HG02981 (cell line): Measurements from ENCODE around the gene HMGCR.
A peak's percentile ranks its signal among the peaks of the same experiment; 100 is the strongest.
"Not testable (repeated sequence)": the region's sequence is repeated elsewhere in the genome, so short reads cannot be mapped to it uniquely, and the experiment has no call there.

Experiments
- ATAC-seq: cut with Tn5 transposase; IDR thresholded peaks from one replicate; pipeline ENCODE4 v1.9.1; 2021; ENCODE audit warnings: mild to moderate bottlenecking, moderate library complexity; ENCODE audit not compliant: unreplicated experiment

The HMGCR gene

DNA sequence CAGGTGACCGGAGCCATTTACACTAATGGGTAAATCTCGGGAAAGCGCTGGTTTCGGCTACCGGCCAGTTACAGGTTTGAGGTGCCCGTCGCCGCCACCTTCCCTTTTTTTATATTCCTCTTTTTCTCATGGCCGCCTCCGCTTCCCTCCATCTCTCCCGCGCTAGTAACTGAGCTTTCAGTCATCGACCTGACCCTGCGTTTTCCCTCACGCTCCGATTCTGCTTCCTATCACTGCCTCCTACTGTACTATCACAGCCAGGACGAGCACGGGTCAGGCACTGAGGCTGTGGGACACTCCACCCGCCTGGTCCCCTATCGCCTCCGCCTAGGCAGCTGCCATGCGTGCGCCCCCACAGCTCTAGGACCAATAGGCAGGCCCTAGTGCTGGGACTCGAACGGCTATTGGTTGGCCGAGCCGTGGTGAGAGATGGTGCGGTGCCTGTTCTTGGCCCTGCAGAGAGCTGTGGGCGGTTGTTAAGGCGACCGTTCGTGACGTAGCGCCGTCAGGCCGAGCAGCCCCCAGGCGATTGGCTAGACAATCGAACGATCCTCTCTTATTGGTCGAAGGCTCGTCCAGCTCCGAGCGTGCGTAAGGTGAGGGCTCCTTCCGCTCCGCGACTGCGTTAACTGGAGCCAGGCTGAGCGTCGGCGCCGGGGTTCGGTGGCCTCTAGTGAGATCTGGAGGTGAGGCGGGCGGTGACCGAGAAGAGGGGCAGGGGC lies at the start of gene HMGCR:
HMGCR (plus strand) TSS at position 606 of the 722 bp plus-strand sequence. CDS start 5,386 bp downstream, outside the sequence.
- peak; percentile 98 for ATAC-seq

DNA sequence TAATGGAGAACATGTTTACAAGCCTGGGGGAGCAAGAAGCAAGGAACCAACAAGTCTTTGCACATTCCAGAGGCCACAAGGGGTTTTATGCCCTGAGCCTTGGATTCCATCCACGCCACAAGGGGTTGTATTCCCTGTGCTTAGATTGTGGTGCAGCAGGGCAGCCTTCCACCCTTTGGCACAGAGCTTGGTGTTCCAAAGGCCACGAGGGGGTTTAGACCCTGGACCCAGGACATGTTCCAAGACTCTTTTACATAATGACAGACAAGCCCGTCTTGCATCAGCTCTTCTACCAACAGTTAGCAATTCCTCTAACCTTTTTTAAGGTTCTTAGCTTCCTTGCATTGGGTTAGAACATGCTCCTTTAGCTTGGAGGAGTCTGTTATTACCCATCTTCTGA lies 45.2 kb upstream of the HMGCR start:
- ATAC-seq: not testable (repeated sequence)

DNA sequence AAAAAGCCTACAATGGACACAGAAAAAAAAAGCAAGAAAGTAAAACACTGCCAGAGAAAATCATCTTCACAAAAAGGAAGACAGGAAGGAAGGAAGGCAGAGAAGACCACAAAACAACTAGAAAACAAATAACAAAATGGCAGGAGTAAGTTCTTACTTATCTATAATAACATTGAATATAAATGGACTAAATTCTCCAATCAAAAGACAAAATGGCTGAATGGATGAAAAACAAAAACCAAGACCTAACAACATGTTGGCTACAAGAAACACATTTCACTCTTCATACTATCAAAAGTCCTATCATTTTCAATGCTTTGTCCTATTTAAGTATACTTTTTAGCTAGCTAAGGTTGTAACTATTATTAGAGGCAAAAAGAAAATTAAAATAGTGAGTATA lies 36.9 kb upstream of the HMGCR start:
- ATAC-seq: no peak

DNA sequence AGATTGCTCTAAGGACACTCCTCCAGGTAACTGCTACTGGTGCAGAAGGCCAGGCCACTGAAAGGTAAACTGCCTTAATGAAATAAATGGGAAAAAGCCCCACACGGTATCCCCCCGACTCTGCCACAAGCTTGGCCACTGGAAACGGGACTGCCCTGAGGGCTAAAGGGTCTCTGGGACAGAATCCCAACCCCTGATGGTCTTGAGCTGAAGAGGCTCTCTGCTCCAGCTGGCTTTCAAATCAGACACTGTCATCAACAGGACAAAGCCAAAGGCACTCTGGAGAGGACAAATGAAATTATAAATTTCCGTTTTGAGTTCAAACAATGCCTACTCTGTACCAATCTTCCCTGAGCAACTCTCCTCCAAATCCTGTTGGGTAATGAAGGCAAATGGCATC lies 33.6 kb upstream of the HMGCR start:
- no peak for ATAC-seq

DNA sequence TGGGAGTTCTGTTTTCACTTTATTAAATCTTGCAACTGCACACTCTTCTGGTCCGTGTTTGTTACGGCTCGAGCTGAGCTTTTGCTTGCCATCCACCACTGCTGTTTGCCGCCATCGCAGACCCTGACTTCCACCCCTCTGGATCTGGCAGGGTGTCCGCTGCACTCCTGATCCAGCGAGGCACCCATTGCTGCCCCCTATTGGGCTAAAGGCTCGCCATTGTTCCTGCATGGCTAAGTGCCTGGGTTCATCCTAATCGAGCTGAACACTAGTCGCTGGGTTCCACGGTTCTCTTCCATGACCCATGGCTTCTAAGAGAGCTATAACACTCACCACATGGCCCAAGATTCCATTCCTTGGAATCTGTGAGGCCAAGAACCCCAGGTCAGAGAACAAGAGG lies 32.5 kb upstream of the HMGCR start:
- ATAC-seq: not testable (repeated sequence)

DNA sequence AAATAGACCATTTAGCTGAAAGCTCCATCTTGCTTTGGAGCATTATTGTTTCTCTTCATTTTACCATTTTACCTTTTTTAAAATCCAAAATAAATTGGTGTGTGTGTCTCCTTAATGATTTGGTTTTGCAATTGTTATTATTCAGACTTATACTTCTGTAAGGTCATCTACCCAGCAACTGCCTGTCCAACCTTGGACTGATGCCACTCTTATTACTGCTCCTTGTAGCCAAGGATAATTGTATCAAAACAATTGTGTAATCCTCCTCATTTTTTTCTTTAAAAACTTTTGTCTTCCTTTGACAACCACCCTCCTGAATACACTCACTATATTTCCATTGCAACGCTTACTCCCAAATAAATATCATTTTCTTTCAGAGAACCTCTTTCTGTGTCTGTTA lies 30.3 kb upstream of the HMGCR start:
- no peak for ATAC-seq

DNA sequence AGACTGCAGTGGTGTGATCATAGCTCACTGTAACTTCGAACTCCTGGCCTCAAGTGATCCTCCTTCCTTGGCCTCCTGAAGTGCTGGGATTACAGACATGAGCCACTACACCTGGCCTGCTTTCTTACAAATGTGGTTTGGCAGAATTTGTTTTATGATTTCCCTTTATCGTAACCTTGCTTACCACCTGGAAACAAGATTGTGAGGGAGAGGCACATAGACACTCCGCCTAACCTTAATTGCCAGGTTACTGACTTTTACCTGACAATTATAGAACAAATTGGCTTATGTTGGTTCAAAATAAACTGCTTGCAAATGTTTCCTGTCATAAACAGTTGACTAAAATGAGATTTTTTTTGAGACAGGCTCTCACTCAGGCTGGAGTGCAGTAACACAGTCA lies 26.8 kb upstream of the HMGCR start:
- ATAC-seq: no peak

DNA sequence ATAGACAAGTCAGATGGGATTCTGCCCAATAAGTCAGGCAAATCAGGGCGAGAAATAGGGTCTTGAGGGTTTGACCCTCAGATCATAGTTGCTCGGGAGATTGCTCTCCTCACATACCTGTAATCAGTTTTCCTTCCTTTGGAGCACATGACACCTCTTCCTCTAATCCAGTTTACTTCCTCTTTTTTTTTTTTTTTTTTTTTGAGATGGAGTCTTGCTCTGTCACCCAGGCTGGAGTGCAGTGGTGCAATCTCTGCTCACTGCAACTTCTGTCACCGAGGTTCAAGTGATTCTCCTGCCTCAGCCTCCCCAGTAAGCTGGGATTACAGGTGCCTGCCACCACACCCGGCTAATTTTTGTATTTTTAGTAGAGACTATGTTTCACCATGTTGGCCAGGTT lies 17.9 kb upstream of the HMGCR start:
- ATAC-seq: not testable (repeated sequence)

DNA sequence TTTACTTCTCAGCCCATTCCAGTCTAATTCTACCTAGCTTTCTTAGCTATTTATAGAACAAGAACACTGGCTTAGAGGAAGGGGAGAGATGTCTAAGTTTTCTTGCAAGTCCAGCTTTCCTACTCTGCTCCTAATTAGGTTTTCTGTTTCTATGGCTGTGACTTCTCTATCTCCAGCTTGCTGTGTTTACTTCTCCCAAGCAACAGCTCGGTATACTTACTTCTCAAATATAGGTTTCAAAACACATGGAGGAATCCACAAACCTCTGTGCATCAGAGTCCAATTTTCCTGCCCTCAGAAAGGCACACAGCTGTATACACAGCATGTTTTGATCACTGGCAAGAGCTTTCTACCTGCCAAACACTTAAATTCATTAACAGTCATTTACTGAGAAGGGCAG lies 17.4 kb upstream of the HMGCR start:
- ATAC-seq: no peak

DNA sequence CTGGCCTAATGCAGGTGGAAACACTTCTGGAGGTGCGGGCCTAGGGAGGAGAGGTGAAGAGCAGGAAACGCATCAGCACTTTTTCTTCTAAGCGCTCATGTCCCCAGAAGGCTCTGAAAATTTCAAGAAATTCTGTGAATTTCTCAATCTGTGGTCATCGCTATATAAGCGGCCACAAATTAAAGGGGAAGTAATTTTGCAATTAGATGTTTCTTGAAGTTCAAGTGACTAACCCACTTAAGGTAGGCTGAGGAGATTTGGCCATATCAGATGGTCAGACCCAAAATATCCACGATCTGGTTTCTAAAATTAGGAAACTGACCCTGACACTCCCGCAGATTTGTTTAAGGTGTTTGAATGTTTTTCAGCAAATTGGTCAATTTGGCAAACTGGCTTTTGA lies 16.6 kb upstream of the HMGCR start:
- no peak for ATAC-seq

DNA sequence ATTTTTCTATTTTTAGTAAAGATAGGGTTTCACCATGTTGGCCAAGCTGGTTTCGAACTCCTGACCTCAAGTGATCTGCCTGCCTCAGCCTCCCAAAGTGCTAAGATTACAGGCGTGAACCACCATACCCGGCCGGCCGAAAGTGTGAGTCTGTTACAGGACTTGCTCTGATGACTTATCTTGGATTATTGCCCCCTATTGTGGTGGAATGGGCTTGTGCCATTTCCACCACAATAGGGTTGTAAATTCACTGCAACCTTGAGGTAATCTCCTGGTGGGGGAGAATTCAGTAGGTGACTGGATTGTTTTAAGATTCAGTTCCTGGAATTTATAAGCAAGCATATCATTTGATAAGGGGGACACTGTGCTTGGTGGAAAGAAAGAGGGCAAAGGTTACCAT lies 15.0 kb upstream of the HMGCR start:
- ATAC-seq: no peak

DNA sequence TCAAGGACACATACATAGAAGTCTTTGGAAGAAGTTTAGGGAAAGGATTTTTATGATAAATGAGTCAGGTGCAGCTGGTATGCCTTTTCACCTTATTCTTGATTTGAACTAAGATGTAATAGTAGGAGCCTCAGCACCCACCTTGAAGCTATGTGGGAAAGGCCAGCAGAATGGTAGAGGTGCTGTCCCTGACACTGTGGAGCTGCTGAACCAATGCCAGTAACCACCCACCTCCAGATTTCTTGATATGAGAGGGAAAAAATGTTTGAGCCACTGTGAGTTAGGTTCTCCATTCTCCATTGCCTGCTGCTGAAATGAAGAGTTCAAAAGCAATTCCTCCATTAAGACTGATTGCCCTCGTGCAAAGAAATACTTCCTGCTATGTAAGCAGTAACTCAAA lies 12.2 kb upstream of the HMGCR start:
- no peak for ATAC-seq

DNA sequence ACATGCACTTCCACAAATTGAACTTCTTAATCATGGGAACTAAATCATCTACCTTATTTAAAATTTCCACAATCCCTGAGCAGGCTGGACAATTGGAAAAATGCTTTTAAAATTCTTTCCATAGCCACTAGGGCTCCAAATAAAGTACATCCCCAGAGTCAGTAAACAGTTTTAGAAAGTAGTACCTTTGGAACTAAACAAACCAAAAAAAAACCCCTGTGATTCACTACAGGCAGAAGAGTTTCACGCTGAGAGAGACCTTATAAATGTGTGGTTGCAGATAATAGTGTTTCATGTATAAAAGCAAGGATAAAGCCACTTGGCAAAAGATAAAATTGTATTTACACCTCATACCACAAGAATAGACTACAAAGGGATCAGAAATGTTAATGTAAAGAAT lies 11.8 kb upstream of the HMGCR start:
- ATAC-seq: no peak

DNA sequence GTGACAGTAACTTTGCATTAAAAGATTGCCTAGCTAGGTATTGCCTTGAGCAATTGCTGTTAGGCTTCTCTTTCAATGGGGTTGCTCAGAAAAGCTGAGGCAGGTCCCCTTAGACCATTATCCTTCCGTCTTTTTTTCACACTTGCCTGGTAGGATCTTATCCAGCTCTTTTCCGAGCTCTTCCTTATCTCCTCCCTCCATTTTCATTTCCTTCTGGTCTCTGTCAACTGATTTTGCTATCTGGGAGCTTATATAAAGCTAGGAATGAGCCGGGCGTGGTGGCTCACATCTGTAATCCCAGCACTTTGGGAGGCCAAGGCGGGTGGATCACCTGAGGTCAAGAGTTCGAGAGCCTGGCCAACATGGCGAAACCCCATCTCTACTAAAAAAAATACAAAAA lies 6.6 kb upstream of the HMGCR start:
- no peak for ATAC-seq

DNA sequence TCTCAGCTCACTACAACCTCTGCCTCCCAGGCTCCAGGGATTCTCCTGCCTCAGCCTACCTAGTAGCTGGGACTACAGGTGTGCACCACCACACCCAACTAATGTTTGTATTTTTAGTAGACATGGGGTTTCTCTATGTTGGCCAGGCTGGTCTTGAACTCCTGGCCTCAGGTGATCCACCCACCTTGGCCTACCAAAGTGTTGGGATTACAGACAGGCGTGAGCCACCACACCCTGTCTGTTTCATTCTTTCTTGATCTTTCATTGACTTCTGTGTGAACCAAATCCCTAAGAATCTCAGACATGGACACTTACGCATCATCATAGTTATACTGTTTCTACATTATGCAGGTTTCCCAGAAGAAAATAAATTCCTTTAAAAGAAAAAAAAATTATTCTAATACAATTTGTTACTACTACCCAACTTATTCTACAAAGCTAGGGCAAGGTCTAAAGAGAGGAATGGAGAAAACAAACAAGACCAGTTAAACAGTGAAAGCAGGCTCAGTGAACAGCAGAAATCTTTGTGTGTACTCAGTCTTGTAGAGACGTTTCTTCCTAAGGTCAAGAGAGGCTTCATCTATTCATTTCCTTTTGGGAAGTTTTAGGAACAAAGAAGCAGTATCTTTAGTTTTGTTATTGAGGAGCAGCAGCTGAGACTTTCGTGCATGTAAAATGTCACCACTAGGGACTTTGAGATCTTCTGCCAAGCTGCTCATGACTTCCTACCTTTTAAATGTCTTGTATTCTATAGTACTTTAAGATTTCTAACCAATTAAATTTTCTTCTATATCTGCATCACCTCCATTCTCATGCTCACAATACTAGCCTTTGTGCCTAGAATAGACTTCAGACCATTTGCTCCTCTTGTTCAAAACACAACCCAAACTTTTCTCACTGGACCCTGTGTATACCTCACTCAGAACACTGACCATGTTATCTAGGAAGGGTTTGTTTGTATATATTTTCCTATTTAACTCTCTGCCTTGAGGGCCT lies 5.6 kb upstream of the HMGCR start:
- ATAC-seq: no peak

DNA sequence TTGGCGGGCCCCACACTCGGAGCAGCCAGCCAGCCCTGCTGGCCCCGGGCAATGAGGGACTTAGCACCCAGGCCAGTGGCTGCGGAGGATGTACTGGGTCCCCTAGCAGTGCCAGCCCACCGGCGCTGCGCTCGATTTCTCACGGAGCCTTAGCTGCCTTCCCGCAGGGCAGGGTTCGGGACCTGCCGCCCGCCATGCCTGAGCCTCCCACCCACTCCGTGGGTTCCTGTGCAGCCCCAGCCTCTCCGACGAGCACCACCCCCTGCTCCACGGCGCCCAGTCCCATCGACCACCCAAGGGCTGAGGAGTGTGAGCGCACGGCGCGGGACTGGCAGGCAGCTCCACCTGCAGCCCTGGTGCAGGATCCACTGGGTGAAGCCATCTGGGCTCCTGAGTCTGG lies 3.3 kb upstream of the HMGCR start:
- not testable (repeated sequence) for ATAC-seq

DNA sequence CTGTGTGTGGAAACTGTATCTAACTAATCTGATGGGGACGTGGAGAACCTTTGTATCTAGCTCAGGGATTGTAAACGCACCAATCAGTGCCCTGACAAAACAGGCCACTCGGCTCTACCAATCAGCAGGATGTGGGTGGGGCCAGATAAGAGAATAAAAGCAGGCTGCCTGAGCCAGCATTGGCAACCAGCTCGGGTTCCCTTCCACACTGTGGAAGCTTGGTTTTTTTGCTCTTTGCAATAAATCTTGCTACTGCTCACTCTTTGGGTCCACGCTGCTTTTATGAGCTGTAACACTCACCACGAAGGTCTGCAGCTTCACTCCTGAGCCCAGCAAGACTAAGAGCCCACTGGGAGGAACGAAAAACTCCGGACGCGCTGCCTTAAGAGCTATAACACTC lies 2.6 kb upstream of the HMGCR start:
- not testable (repeated sequence) for ATAC-seq

DNA sequence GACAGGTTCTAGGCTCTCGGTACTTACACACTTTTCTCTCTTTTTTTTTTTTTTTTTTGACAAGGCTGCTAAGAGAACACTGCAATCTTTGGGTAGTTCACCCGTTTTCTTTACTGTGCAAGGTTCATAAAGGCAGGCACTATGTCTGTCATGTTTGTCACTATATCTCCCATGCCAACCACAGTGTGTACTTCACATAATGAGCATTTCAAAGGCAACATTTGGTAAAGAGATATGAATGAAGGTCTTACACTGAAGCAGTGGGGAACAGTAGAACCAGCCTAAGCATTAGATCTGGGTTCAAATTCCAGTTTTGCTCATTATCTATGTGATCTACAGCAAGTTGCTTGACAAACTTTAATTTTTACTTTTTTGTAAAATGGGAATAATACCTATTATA lies 1.5 kb upstream of the HMGCR start:
- ATAC-seq: no peak

DNA sequence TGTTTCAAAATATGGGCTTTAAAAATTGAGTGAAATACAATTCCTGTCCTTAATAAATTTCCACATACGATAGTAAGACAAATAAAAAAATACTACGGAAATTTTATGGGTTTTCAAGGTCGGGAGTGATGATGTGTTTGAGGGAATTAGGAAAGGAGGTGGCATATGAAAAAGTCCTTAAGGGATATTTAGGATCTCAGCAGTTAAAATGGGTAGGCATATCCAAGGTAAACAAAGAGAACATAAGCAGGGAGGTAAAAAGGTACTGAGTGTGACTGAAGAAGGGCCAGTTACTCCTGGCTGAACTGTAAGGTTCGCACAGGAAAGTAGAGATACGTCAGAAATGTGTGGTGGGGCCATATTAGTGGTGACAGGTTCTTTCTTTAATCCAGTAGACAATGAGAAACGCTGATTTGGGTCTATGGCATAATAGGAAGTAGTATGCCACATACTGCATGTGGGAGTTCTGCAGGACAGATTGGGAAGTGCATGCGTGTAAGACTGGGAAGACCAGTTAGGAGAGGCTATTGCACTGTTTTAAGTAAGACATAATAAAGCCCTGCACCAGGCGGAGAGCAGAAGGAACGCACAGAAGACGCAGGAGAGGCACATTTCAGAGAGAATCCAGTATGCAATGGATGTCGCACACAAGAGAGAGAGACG lies 937 bp upstream of the HMGCR start:
- ATAC-seq: no peak

DNA sequence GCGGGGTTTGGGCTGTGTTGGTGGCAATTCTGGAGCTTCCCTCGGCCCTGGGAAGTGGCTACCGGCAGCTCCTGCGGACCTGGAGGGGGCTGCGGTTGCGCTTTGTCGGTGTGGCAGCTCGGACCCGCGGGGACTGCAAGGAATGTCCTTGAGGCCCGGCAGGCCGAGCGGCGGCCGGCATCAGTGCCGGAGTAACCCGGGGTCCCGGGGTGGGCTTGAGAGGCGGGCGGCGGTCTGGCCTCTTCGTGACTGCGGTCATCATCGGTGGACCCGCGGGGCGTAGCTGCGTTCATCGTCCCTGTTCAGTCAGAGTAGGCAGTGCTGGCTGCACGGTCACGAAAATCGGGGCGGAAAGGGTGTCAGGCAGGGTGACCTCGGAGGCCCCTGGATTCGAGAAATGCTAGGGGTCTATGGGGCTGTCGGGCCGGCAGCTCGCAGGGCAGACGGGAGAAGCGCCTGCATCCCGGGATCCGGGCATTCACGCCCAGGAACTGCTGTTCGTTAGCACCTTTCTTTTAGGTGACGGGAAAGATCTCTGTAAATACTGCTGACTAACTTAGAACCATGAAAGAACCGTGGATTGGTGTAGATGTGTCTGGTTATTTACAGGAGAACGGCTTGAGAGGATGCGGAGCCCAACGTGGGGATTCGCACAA lies 474 bp downstream of the HMGCR start:
- no peak for ATAC-seq

DNA sequence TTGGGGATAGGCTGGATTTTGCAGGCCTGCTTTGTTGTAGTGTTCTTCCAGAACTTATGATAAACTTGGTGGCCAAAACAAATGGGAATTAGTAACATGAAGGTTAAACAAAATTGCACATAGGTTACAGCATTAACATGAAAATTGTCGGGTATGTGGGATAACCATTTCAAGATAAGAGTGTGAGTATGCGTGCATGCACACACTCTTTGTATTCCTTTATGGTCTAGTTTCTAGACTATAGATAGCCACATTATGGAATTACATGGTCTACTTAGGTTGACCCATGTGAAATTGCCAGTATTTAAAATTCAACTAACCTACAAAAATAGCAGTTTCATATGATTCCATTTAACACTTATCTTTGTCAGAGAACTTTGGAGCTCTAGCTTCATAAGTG lies 1.4 kb downstream of the HMGCR start:
- ATAC-seq: no peak
